ENCODE data around the gene ZNRF2.
"Not testable (repeated sequence)": the region's sequence is repeated elsewhere in the genome, so short reads cannot be mapped to it uniquely, and the experiment has no call there.

The ZNRF2 gene

DNA sequence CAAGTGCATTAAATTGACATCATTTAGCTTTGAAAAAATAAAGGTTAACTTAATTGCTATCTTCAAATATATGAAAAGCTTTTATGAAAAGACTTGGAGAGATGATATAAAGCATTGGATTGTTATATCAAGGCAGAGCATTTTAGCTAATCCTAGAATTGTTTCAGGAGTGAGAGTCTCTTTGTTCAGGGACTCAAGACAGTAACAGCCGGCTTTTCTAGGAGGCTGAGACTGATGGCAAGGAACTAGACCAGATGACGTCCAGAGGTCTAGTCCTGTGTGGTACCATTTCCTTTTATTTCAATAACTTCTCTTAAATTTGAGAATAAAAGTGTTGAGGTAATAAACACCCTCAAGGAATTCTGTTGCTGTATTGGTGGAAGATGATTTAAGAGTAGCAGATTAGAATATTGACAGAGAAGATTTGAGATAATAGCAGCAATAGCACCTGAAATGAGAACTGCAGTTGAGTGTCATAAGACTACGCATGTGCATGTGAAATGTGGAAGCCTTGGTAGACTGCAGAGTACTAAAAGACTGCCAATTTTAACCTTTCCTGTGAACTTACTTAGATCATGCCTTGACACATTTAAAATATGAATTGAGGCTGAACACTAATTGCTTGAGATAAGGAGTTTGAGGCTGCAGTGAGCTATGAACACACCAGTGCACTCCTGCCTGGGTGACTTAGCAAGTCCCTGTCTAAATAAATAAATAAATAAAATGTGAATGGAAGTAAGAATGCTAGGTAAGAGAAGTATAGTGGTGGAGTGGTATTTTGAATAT is 79.6 kb downstream of the ZNRF2 start:
- peak; percentile 78 for FAIRE-seq

DNA sequence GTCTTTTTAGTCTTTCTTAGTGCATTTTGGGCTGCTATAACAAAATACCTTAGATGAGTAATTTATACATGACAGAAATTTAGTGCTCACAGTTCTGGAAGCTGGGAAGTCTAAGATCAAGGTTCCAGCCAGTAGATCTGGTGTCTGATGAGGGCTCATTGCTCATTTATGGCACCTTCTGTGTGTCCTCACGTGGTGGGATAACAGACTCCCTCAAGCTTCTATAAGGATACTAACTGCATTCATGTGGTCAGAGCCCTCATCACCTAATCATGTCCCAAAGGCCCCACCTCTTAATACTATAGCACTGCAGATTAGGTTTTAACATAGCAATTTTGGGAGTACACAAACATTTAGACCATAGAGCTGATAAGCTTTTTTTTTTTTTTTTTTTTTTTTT is 80.4 kb downstream of the ZNRF2 start:
- FAIRE-seq, result no peak

DNA sequence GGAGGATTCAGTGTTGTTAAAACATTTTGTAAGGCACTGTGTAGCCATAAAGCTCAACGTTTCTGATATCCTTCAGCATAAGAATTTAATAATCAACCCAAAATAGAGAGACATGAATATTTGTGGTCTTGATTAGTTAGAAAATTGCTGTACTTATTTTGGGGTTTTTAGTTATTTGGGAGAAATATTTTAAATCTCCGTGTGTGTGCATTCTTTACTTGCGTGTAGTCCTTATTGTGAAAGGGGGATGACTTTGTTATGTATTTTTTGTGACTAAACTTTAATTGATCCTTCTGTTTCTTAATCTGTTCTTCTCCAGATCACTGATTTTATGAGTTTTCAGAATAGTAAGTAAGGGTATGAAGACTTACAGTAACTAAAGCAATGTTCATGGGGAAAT is 81.2 kb downstream of the ZNRF2 start:
- FAIRE-seq, result no peak

DNA sequence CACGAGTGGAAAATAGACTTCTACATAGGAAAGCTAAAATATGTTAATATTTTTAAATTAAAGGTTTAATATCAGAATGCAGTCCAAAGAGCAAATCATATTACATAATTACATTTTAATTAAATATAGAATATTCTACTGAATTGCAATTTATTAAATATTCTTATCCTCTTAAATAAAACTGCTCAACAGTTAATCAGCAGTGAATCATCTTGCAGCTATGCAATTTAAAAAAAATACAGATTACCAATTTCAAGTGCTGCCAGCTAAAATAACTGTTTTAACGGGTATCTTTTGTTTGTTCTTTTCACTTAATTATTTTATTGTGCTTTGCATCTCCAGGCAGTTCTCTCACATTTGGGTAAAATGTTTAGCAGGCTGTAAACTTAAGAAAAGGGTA is 82.2 kb downstream of the ZNRF2 start:
- peak; percentile 79 for FAIRE-seq

DNA sequence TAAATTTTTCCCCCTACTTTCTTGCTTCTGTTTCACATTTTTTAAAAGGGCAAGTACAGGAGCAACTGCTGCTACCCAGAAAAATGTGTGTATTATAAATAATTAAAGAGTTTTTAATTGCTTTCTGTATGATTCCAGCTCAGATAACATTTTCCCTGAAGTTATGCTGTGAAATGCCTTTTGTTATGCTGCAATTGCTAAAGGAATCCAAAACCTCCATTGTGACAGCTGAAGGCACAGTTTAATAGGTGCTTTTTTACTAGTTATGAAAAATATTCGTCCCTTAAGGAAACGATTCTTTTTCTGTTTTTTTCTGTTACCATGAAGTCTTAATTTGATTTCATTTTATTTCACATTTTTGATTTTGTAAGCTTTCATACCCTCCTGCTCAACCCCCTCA is 83.2 kb downstream of the ZNRF2 start:
- FAIRE-seq, result no peak

DNA sequence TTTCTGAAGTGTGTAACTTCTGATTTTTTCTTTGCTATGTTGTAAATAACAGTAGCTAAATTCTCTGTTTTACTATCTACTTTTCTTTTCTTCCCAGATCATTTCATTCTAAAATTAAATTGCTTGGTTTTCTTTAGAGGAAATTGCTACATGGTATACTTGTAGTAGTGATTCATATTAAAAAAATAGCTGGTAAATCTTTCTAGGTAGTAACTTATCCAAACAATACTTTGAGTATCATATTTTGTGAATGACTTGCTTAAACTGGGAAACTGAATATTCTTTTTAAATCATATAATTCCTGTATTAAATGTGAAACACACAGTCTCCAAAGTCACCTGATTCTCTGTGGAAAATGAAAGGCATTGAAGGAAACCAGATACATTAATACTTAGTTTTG is 85.5 kb downstream of the ZNRF2 start:
- FAIRE-seq, result peak; percentile 76

DNA sequence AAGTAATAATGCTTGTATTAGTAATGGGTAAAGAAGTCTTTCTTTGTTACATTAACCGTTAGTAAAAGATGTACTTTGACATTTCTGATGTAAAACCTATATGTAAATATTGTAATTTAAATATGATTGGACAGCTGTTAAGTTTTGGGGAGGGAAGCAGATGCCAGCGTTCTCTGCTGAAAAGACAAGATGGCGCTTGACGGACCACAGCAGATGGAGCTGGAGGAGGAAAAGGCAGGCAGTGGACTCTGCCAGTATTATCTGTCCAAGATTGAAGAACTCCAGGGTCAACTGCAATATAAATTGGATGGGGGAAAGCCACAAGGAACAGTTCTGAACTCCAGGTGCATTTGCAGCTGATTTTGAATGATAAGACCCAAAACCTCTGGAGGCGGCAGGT is 86.9 kb downstream of the ZNRF2 start:
- no peak for FAIRE-seq

DNA sequence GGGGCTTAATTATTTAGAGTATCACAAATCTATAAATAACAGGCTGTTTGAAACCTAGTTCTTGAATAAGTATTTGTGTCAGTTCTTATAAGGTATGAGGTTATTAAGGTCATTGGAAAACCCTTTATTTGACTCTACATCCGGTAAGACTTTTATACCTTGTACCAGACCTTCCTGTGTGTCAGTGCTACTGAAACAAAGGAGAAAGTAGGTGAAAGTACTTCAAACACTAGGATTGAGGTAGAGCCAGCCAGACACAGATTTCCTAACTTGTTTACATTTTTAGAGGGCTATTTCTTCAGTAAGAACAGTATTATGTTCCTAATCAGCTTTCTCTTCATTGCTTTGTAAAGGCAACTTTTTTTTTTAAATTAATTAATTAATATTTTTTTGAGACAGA is 93.9 kb downstream of the ZNRF2 start:
- no peak for FAIRE-seq

DNA sequence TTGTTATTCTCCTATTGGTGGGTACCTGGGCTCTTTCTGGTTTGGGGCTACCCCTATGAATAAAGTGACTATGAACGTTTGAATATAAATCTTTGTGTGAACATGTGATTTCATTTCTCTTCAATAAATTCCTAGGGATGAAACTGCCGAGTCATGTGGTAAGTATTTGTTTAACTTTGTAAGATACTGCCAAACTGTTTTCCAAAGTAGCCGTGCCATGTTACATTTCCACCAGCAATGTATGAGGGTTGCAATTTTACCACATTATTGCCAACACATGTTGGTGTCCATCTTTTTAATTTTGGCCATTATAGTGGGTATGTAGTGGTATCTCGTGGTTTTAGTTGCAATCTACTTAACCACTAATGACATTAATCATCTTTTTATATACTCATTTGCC is 94.7 kb downstream of the ZNRF2 start:
- no peak for FAIRE-seq

DNA sequence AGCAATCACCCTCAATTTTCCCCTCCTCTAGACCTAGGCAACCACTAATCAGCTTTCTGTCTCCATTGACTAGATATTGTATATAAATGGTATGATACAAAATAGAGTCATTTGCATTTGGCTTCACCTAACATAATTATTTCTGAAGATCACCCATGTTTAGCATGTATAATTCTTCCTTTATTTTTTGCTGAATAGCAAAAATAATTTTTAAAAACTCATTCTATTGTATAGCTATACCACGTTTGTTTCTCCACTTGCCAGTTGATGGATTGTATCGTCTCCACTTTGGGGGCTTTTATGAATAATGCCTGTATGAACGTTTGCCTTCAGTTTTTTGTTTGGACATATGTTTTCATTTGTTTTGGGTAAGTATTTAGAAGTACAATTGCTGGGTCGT is 95.3 kb downstream of the ZNRF2 start:
- FAIRE-seq, result no peak

DNA sequence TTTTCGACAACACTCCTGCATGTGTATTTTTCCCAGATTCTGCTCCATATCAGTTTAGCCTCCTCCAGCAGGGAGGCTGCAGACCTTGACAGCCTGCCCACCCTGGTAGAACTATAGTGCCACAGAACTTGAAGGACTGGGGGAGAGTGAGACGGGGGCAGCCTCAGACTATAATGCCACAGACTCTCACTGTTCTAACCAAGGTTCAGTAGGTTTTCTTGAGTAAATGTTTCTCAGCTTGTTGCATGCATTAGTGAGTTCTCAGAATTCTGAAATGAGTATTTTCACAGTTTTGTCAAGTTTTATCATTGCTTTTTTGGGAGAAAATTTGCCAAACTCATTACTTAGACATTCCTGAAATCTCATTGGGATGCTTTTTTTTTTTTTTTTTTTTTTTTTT is 95.9 kb downstream of the ZNRF2 start:
- no peak for FAIRE-seq

DNA sequence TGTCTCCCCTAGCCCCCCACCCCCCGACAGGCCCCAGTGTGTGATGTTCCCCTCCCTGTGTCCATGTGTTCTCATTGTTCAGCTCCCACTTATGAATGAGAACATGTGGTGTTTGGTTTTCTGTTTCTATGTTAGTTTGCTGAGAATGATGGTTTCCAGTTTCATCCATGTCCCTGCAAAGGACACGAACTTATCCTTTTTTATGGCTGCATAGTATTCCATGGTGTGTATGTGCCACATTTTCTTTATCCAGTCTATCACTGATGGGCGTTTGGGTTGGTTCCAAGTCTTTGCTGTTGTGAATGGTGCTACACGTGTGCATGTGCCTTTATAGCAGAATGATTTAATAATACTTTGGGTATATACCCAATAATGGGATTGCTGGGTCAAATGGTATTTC is 96.4 kb downstream of the ZNRF2 start:
- FAIRE-seq, result not testable (repeated sequence)

DNA sequence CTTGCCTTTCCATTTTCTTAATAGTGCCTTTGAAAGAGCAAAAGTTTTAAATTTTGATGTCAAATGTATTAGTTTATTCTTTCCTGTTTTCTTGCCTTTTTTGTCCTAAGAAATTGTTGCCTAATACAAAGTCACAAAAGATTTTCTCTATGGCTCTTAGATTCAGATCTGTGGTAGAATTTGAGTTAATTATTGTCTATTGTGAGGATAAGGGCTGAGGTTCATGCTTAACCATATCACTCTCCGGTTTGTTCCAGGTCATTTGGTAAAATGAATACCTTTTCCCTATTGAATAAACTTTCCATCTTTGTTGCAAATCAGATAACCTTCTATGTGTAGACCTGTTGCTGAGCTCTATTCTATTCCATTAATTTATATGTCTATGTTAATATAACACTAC is 98.2 kb downstream of the ZNRF2 start:
- no peak for FAIRE-seq

DNA sequence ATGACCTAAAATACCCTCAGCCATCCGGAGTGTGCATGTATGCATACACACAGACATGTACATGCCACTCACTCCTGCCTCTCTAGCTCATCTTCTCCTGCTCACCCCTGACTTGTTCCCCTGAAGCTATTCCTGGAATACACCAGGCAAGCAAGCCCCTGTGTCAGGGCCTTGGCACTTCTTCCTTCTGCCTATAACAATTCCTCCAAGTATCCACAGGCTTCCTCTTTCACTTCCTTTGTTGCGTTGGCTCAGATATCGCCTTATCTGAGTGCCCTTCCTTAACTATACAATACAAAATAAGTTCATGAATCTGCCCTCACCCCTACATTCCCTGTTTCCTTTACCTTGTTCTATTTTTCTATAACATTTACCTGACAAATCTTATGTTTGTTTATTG is 105.4 kb downstream of the ZNRF2 start:
- no peak for FAIRE-seq

DNA sequence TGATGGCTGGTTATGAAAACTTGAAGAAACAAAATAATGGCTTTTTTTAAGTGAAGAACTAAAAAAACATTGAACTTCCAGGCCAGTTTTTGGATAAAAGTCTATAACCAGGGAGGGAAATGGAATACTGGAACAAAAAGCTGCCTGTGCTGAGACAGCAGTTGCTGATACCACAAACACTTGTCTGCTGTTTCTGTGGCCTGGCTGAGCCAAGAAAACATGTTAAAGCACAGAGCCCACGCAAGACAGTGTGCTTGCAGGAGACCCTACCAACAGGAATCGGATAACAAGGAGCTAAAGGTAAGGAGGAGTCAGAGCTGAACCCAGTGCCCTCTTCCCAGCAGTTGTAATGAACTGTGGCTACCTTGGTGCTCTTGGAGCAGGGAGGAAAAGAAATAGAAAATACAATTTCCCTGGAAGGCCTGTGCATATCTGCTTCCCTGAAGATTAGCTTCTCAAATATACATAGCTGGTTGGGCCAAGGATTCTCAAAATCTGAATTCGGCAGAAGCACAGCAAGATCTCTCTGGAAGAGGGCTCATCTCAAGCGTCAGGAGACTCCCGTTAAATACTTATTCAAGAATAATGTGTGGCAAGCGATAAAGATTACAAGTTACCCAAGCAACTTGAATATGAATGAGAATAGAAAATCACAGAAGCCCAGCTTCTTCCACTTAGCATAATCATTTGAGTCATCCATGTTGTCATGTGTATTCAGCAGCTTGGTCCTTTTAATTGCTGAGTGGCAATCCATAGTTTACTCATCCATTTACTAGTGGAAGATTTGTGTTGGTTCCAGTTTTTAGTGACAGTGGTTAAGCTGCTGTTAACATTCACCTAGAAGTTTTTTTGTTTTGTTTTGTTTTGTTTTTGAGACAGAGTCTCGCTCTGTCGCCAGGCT is 106.6 kb downstream of the ZNRF2 start:
- FAIRE-seq, result no peak

DNA sequence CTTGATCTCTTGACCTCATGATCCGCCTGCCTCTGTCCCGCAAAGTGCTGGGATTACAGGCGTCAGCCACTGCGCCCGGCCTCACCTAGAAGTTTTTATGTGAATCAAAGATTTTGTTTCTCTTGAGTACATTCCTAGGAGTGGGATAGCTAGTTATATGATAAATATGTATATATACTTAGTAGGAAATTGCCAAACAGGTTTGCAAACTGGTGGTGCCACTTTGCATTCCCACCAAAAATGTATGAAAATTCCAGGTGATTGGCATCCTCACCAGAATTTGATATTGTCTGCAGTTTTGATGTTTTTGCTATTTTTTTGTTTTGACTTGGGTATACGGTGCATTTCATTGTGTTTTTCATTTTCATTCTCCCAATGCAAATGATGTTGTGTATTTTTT is 107.4 kb downstream of the ZNRF2 start:
- FAIRE-seq, result no peak

DNA sequence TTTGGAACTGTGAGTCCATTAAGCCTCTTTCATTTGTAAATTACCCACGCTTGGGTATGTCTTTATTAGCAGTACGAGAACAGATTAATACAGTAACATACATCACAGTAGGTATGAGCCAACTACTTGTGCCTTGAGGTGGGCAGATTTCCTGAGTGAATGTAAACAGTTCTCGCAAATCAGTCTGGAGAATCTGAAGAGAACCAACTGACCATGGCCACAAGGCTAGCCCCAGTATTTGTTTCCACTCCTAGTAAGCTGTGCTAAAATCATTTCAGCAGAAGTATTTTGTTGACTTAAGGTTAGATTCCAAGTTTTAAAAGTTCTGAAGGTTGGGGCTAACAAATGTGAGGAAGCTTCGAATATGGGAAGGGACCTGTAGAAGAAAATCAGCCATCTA is 111.3 kb downstream of the ZNRF2 start:
- no peak for FAIRE-seq

DNA sequence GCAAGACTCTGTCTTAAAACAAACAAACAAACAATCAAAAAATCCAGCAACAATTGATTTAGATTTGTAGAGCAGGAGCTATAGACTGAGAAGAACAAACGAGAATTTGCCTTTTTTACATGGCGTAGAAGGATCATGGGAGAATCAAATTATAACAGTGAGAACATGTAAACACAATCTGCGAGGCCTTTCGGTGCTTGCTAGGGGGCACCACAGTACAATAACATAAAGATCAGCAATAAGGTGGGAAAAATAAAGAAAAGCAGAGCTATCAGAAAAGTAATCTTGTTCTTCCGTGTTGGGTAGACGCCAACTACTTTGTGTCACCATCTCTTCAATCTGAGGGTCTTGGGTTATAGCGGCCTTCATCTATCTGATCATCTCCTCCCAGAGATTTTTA is 112.0 kb downstream of the ZNRF2 start:
- peak; percentile 44 for FAIRE-seq

DNA sequence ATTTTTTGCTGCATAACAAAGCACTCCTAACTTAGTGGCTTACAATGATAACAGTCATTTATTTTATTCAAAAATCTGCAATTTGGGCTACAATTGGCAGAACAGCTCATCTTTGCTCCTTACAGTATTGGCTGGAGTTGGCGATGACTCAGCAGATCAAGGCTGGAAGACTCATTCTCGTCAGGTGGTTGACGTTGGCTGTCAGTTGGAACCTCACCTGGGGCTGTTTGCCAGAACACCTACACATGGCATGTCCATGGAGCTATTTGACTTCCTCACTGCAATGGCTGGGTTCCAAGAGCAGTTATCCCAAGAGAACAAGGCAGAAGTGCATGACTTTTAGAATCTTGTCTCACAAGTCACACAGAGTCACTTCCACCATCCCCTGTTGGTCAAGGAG is 119.1 kb downstream of the ZNRF2 start:
- no peak for FAIRE-seq

DNA sequence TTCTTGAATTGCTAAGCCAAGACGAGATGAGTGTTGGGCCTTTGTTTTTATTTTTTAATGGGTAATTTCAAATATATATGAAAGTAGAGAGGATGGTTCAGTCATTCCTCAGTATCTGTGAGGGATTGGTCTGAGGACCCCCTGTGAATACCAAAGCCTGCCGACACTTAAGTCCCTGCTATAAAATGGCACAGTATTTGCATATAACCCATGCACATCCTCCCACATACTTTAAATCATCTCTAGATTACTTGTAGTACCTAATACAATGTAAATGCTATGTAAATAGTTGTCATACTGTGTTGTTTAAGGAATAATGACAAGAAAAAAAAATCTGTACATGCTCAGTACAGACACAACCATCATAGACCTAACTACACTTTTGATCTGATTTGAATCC is 120.8 kb downstream of the ZNRF2 start:
- FAIRE-seq, result no peak

DNA sequence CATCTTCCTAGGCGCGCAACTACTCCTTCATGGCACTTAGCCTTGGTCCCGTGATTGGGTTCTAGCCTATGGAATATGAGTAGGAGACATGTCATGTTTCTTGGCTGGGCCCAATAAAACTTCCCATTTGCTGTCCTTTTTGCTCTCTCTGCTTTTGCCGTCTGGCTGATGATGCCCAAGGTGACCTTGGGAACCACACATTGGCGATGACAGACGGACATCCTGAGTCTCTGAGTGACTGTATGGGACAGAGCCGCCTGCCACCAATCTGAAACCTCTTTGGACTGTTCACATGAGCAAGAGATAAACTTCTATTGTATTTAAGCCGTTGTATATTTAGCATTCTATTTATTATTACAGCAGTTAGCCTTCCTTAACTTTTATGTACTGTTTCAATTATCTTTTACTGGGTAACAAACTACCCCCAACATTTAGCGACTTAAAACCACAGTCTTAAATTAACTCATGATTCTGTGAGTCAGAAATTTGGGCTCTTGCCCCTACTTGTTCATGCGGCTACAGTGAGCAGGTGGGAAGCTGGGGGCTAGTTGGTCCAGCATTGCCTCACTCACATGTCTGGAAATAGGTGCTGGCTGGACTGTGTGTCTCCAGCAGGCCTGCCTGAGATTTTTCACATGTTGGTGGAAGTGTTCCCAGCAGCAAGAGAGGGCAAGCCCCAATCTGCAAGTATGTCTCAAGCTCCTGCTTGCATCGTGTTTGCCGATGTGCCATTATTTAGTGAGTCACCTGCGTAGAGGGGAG is 122.4 kb downstream of the ZNRF2 start:
- FAIRE-seq, result no peak

DNA sequence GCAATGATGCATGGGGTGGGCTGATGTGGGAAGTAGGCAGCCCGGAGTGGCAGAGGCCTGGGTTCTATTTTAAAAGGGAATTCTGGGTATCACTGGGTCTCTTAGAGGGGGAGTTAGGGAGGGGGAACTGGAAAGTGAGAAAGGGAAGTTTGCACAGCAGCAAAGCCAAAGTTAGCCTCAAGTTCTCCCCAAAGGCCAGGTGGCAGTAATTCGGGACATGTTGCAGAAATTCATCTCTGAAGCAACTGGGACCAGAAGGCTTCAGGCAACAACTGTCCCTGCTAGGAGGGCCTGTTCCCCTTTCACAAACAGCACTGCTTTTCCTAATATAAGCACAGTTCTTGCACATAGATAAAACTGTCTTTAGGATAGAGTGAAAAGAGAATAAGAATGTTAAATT is 126.8 kb downstream of the ZNRF2 start:
- no peak for FAIRE-seq

DNA sequence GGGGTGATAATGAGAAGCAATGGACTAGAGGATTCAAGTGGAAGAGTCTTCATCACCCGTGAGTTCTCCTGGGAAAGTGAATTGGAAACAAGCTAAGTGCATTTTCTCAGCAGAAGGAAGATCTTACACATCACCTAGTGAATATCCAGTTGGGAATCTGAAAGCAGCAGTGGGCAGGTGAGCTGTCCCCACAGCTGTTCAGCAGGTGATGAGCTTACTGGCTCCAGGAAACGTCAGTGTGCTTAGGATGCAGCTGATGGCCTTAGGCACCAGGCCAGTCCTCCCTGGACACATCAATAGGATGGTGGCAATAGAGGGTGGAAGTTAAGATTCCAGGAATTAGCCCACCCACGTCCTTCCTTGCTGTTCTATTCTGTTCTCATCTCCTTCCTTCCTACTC is 127.5 kb downstream of the ZNRF2 start:
- FAIRE-seq, result no peak

Data from G401.6 (cell line).